Sigmoid colon (tissue), 7 donors: ENCODE data around the gene DHRS3. TPM values are rescaled to one million over a fixed set of nuclear protein-coding genes. Genes with fewer than 3 reads are reported as not detected.

Source experiments
- DNase-seq: peaks from one replicate; pipeline ENCODE4 v3.0.0-alpha.2; 2019
- H3K27ac ChIP-seq, 4 donors: fragments of 200-600 bp; sonication (generic); one replicate each; pipeline ENCODE4 v1.5.1; 2016 to 2019; ENCODE audit warnings: mild to moderate bottlenecking in 1 of 4
- H3K27me3 ChIP-seq, 3 donors: fragments of 200-600 bp; sonication (generic); one replicate each; pipeline ENCODE4 v1.5.1; 2019; ENCODE audit warnings: mild to moderate bottlenecking in 1 of 3
- H3K36me3 ChIP-seq, 4 donors: fragments of 200-600 bp; sonication (generic); one replicate each; pipeline ENCODE4 v1.5.1; 2016 to 2019
- H3K4me1 ChIP-seq, 4 donors: fragments of 200-600 bp; sonication (generic); one replicate each; pipeline ENCODE4 v1.5.1; 2017 to 2019
- H3K4me3 ChIP-seq, 4 donors: fragments of 200-600 bp; sonication (generic); one replicate each; pipeline ENCODE4 v1.5.1; 2017 to 2019; ENCODE audit warnings: mild to moderate bottlenecking in 2 of 4, moderate library complexity in 1 of 4
- H3K9me3 ChIP-seq, 4 donors: fragments of 200-600 bp in 3 of 4; sonication (generic) in 3 of 4; one replicate each; pipeline versions ENCODE4 v1.5.1 to v1.6.1; 2013 to 2019
- EP300 ChIP-seq, 4 donors: sonication (generic); formaldehyde crosslinking; IDR thresholded peaks; one replicate each; pipeline ENCODE4 v1.6.1; 2017; ENCODE audit warnings: antibody characterized with exemption in 4 of 4
- POLR2A ChIP-seq, 2 donors: fragments of 450-650 bp; IDR thresholded peaks; one replicate each; pipeline ENCODE4 v1.6.1; 2016; ENCODE audit warnings: antibody characterized with exemption in 2 of 2, mild to moderate bottlenecking in 2 of 2, moderate library complexity in 2 of 2
- POLR2AphosphoS5 ChIP-seq, 4 donors: sonication (generic); formaldehyde crosslinking; IDR thresholded peaks; one replicate each; pipeline ENCODE4 v1.6.1; 2017; ENCODE audit warnings: antibody characterized with exemption in 4 of 4
- WGBS, 2 donors: extraction: QIAGEN DNeasy Blood & Tissue Kit; methylation state at CpG; one replicate each; pipeline ENCODE4 v1.1.7; 2013; 5-methylcytosine and 5-hydroxymethylcytosine counted together
- intact Hi-C: fragments of 100-400 bp; cut with DNase I; formaldehyde crosslinking; loops from one replicate; pipeline ENCODE4 v1.15.1; 2023
- polyA plus RNA-seq, 3 donors: library from polyadenylated mRNA; stranded (reverse); fragments of 200-250 nt; gene quantifications; one replicate each; pipeline ENCODE4 v1.2.3, GENCODE V29; 2013
- total RNA-seq, 4 donors: library from RNA; depleted of rRNA; stranded (reverse); fragments of >200 nt; gene quantifications; one replicate each; pipeline ENCODE4 v1.1.0, GENCODE V29; 2016
- TF ChIP-seq, protein P1 (sequence below), 4 experiments: fragments of 450-650 bp in 3 of 4; fragments of 200-600 bp in 1 of 4; IDR thresholded peaks; one replicate each; pipeline ENCODE4 v1.5.1; 2016 to 2019; ENCODE audit warnings: antibody characterized with exemption in 4 of 4, mild to moderate bottlenecking in 3 of 4, moderate library complexity in 2 of 4
- donor health status: healthy with polysubstance abuse.
- donor health status: Bipolar disorder and iron deficiency.
- donor health status: healthy.

DHRS3 gene
- total and polyA plus RNA-seq, 7 donors = 34.8 to 102 (median 47.9) TPM

GRCh38 chr1:12610941-12611340 lies 7.1 kb downstream of the DHRS3 start:
- H3K4me1 ChIP-seq = peaks cover 0 to 43% (median 26%) of the 10 kb centered on the region in 4 donors
- H3K36me3 ChIP-seq = peaks cover 0 to 34% (median 2%) of the 10 kb centered on the region in 4 donors
- no peak for DNase-seq
- H3K27ac ChIP-seq = peak overlapping the region in 1 of 4 donors; percentile 0
- intact Hi-C loops = no loop called here
- H3K9me3 ChIP-seq = no peaks in the 10 kb centered on the region
- no peak overlapping the region for H3K4me3 ChIP-seq
- H3K27me3 ChIP-seq = no peaks in the 10 kb centered on the region
- 83 to 86% methylated on average over 7 of the region's 7 CpGs for WGBS, 2 donors
- no peak for TF ChIP-seq POLR2A (IDR thresholded peaks at IDR 0.05)
- no peak for TF ChIP-seq POLR2AphosphoS5 (IDR thresholded peaks at IDR 0.05)
- TF ChIP-seq, protein P1, sequence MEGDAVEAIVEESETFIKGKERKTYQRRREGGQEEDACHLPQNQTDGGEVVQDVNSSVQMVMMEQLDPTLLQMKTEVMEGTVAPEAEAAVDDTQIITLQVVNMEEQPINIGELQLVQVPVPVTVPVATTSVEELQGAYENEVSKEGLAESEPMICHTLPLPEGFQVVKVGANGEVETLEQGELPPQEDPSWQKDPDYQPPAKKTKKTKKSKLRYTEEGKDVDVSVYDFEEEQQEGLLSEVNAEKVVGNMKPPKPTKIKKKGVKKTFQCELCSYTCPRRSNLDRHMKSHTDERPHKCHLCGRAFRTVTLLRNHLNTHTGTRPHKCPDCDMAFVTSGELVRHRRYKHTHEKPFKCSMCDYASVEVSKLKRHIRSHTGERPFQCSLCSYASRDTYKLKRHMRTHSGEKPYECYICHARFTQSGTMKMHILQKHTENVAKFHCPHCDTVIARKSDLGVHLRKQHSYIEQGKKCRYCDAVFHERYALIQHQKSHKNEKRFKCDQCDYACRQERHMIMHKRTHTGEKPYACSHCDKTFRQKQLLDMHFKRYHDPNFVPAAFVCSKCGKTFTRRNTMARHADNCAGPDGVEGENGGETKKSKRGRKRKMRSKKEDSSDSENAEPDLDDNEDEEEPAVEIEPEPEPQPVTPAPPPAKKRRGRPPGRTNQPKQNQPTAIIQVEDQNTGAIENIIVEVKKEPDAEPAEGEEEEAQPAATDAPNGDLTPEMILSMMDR (IDR thresholded peaks at IDR 0.05) = no peak
- no peak for TF ChIP-seq EP300 (IDR thresholded peaks at IDR 0.05)

GRCh38 chr1:12610305-12610935 lies 7.6 kb downstream of the DHRS3 start:
- WGBS, 2 donors = 81 to 87% methylated on average over 7 of the region's 7 CpGs
- TF ChIP-seq, protein P1 (IDR thresholded peaks at IDR 0.05) = no peak
- TF ChIP-seq EP300 (IDR thresholded peaks at IDR 0.05) (no peak), POLR2A (IDR thresholded peaks at IDR 0.05) (no peak), POLR2AphosphoS5 (IDR thresholded peaks at IDR 0.05) (no peak)

DNA sequence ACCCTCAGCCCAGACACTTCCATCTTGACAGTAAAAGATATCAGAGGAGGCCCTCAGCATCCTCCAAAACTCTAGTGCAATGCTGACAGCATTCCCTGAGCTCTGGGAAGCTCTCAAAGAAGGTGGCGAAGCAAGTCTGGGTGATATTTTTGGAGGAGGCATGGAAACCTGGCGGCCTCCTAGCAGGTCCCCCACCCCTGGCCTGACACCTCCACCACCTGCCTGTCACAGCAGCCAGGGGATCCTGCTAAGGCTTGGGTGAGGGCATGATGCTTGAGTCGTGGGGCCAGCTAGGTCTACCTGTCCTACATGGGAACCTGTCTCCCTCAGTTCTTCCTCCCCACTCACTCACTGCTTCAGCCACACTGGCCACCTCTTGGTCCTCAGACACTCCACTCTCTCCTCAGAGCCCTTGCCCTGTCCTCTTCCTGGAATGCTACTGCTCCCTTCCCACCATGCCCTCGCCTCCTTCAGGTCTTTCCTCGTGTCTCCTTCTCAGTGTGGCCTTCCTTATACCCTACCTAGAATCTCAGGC lies 8.5 kb downstream of the DHRS3 start:
- peaks cover 0 to 34% (median 2%) of the 10 kb centered on the region in 4 donors for H3K36me3 ChIP-seq
- no peak for TF ChIP-seq EP300 (IDR thresholded peaks at IDR 0.05)
- TF ChIP-seq, protein P1 (IDR thresholded peaks at IDR 0.05) = no peak
- TF ChIP-seq POLR2A (IDR thresholded peaks at IDR 0.05) = no peak
- TF ChIP-seq POLR2AphosphoS5 (IDR thresholded peaks at IDR 0.05) = no peak
- intact Hi-C loops = no loop called here
- no peaks in the 10 kb centered on the region for H3K9me3 ChIP-seq
- H3K27ac ChIP-seq = peak overlapping the region; percentile 17 to 38 (median 30)
- peaks cover 0 to 34% (median 18%) of the 10 kb centered on the region in 4 donors for H3K4me1 ChIP-seq
- 75 to 84% methylated on average over 5 of the region's 5 CpGs for WGBS, 2 donors
- no peak for DNase-seq
- H3K27me3 ChIP-seq = no peaks in the 10 kb centered on the region
- no peak overlapping the region for H3K4me3 ChIP-seq

More at GRCh38 chr1:12610305-12610935, 7.6 kb downstream of the DHRS3 start:
- peak overlapping the region in 2 of 4 donors; percentile 0 to 38 for H3K27ac ChIP-seq
- H3K36me3 ChIP-seq = peaks cover 0 to 34% (median 2%) of the 10 kb centered on the region in 4 donors
- peaks cover 0 to 39% (median 22%) of the 10 kb centered on the region in 4 donors for H3K4me1 ChIP-seq
- H3K27me3 ChIP-seq = no peaks in the 10 kb centered on the region
- no peak for DNase-seq
- no peaks in the 10 kb centered on the region for H3K9me3 ChIP-seq
- intact Hi-C loops = no loop called here
- H3K4me3 ChIP-seq = no peak overlapping the region

DNA sequence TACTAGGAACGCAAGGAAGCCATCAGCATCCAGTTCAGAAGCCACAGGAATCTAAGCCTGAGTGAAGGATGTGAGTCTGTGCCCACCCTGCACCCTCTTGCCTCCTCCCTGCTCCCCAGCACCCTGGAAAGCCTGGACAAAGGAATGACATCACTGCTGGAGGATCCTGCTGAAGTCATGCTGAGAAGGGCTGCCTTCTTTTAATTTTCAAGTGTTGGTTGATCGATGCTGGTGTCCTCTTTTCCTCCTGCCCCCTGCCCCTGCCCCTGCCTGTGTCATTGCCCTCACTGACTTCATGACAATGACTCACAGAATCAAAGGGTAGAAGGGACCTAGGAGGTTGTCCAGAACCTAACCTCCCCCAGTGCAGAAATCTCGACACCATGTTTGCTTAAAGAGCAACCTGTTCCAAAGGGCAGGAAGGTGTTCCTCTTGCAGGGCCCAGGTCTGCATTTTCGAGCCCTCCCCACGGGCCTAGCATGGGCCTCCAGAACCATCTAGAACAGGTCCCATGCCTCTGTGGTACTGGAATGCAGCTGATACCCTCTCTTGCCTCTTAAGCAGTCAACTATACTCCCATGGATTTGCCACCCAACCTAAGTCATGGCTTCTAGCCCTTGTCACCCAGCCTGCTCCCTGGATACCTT lies 9.6 kb downstream of the DHRS3 start:
- peaks cover 0 to 34% (median 2%) of the 10 kb centered on the region in 4 donors for H3K36me3 ChIP-seq

More for the DNA sequence above, 9.6 kb downstream of the DHRS3 start:
- intact Hi-C loops = no loop called here
- no peak overlapping the region for H3K4me3 ChIP-seq
- 82 to 84% methylated on average over 5 of the region's 5 CpGs for WGBS, 2 donors
- H3K27ac ChIP-seq = peak overlapping the region in 2 of 4 donors; percentile 28 to 33
- H3K9me3 ChIP-seq = no peaks in the 10 kb centered on the region
- TF ChIP-seq EP300 (IDR thresholded peaks at IDR 0.05) = no peak
- no peak for TF ChIP-seq POLR2A (IDR thresholded peaks at IDR 0.05)
- no peak for TF ChIP-seq POLR2AphosphoS5 (IDR thresholded peaks at IDR 0.05)
- TF ChIP-seq, protein P1 (IDR thresholded peaks at IDR 0.05) = no peak
- DNase-seq = no peak
- H3K27me3 ChIP-seq = no peaks in the 10 kb centered on the region
- peaks cover 0 to 34% (median 20%) of the 10 kb centered on the region in 4 donors for H3K4me1 ChIP-seq
